ENCODE results near the gene TCFL5.
A peak's percentile ranks its signal among the peaks of the same experiment; 100 is the strongest.

Gene TCFL5

GRCh38 chr20:62885046-62885895 lies 23.6 kb upstream of the TCFL5 start:
- H3K36me3 ChIP-seq (ENCODE audit: insufficient read depth, low read depth, low read length): peaks cover 46% of the 10 kb centered on the region
- H3K27ac ChIP-seq (ENCODE audit: low read length): no peak overlapping the region
- no peak overlapping the region for H3K4me3 ChIP-seq (ENCODE audit: low read length)
- H3K9ac ChIP-seq (ENCODE audit: low read depth, low read length): no peak overlapping the region
- H3K4me1 ChIP-seq (ENCODE audit: insufficient read depth, low read length): peaks cover 4% of the 10 kb centered on the region; the same call in 1 of the 2 replicates
- H3K9me3 ChIP-seq (ENCODE audit: insufficient read depth, low read depth, low read length): no peaks in the 10 kb centered on the region
- no peaks in the 10 kb centered on the region for H3K27me3 ChIP-seq (ENCODE audit: insufficient read depth, low read length)

DNA sequence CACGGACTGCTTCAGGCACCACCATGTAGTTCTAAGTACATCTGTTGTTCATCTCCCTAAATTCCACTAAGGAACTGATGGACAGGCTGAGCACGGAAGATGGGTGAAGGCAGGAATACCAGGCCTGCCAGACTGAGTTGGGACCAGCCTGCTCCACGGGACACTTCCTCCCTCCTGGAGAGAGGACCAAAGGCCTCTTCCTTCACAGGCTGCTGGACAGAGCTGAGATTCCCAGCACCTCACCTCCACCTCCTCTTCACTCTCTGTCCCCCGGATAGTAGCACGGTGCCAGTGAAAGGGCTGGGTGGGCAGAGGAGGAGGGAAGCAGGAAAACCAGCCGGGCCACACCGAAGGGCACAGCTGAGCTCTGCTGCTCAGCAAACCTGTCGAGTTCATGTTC lies 22.9 kb upstream of the TCFL5 start:
- no peaks in the 10 kb centered on the region for H3K27me3 ChIP-seq (ENCODE audit: insufficient read depth, low read length)
- no peak overlapping the region for H3K4me3 ChIP-seq (ENCODE audit: low read length)
- no peaks in the 10 kb centered on the region for H3K9me3 ChIP-seq (ENCODE audit: insufficient read depth, low read depth, low read length)
- no peak overlapping the region for H3K9ac ChIP-seq (ENCODE audit: low read depth, low read length)
- H3K4me1 ChIP-seq (ENCODE audit: insufficient read depth, low read length): peaks cover 4% of the 10 kb centered on the region; the same call in 1 of the 2 replicates
- no peak overlapping the region for H3K27ac ChIP-seq (ENCODE audit: low read length)
- peaks cover 39% of the 10 kb centered on the region for H3K36me3 ChIP-seq (ENCODE audit: insufficient read depth, low read depth, low read length)

DNA sequence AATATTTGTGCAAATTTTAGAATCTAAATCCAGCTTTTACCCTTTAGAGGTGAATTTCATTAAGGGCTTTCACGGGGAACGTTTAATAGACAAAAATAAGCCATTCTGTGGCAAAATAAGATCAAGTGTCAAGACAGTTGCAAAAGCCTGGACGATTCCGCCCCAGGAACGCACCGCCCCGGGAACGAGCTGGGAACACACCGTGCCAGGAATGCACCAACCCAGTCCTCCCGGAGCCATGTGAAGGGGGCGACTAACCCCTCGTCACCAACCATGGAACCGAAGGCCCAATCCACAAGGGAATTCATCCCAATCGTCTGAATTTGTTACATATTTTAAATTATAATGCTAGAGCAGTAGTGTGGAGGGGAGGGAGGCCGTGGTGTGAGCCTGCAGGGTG lies 20.8 kb upstream of the TCFL5 start:
- Histone ChIP-seq H3K27me3 (ENCODE audit: insufficient read depth, low read length) (no peaks in the 10 kb centered on the region; the same call in 1 of the 2 replicates), H3K4me3 (ENCODE audit: low read length) (no peak overlapping the region), H3K9ac (ENCODE audit: low read depth, low read length) (no peak overlapping the region), H3K4me1 (ENCODE audit: insufficient read depth, low read length) (peaks cover 13% of the 10 kb centered on the region; the same call in 1 of the 2 replicates), H3K9me3 (ENCODE audit: insufficient read depth, low read depth, low read length) (no peaks in the 10 kb centered on the region), H3K27ac (ENCODE audit: low read length) (no peak overlapping the region), H3K36me3 (ENCODE audit: insufficient read depth, low read depth, low read length) (peaks cover 17% of the 10 kb centered on the region; the same call in 1 of the 2 replicates)

DNA sequence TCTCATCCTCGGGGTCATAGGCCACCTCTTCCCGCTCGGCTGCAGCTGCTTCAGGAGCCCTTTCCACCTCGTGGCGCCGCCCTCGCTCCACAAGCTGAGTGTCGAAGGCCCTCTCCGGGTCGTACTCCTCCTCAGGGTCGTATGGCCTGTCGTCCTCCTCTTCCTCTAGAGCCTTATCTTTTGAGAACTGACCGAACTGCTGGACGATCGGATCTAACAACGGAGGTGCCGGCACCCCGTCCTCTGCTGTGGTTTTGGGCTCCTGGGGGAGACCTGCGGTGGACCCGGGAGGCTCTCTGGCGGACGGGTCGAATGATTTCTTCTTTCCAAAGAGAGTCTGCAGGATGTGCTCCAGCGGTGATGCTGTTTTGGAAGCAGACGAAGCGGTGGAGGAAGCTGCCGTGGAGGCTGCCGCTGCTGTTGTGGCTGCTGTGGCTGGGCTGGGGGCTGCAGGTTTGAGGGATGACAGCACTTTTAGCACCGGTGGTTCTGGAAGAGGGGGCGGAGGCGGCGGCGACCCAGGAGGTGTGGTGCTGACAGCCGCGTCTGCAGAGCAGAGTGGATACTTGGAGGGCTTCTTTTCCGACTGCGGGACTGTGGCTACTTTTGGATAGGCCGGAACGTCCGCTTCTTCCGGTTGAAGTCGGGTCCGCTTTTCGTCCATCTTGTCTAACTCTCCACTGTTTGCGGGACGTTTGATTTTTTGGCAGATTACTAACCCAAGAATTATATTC lies 20.2 kb upstream of the TCFL5 start:
- Histone ChIP-seq H3K4me3 (ENCODE audit: low read length) (no peak overlapping the region), H3K27me3 (ENCODE audit: insufficient read depth, low read length) (no peaks in the 10 kb centered on the region; the same call in 1 of the 2 replicates), H3K36me3 (ENCODE audit: insufficient read depth, low read depth, low read length) (peaks cover 11% of the 10 kb centered on the region; the same call in 1 of the 2 replicates), H3K9me3 (ENCODE audit: insufficient read depth, low read depth, low read length) (no peaks in the 10 kb centered on the region), H3K27ac (ENCODE audit: low read length) (no peak overlapping the region), H3K9ac (ENCODE audit: low read depth, low read length) (no peak overlapping the region), H3K4me1 (ENCODE audit: insufficient read depth, low read length) (peaks cover 13% of the 10 kb centered on the region; the same call in 1 of the 2 replicates)

GRCh38 chr20:62880935-62881661 lies 19.5 kb upstream of the TCFL5 start:
- no peaks in the 10 kb centered on the region; the same call in 1 of the 2 replicates for H3K27me3 ChIP-seq (ENCODE audit: insufficient read depth, low read length)
- no peaks in the 10 kb centered on the region for H3K9me3 ChIP-seq (ENCODE audit: insufficient read depth, low read depth, low read length)
- H3K36me3 ChIP-seq (ENCODE audit: insufficient read depth, low read depth, low read length): peaks cover 6% of the 10 kb centered on the region; the same call in 1 of the 2 replicates
- H3K4me3 ChIP-seq (ENCODE audit: low read length): no peak overlapping the region
- peaks cover 13% of the 10 kb centered on the region; the same call in 1 of the 2 replicates for H3K4me1 ChIP-seq (ENCODE audit: insufficient read depth, low read length)
- no peak overlapping the region for H3K27ac ChIP-seq (ENCODE audit: low read length)
- no peak overlapping the region for H3K9ac ChIP-seq (ENCODE audit: low read depth, low read length)

DNA sequence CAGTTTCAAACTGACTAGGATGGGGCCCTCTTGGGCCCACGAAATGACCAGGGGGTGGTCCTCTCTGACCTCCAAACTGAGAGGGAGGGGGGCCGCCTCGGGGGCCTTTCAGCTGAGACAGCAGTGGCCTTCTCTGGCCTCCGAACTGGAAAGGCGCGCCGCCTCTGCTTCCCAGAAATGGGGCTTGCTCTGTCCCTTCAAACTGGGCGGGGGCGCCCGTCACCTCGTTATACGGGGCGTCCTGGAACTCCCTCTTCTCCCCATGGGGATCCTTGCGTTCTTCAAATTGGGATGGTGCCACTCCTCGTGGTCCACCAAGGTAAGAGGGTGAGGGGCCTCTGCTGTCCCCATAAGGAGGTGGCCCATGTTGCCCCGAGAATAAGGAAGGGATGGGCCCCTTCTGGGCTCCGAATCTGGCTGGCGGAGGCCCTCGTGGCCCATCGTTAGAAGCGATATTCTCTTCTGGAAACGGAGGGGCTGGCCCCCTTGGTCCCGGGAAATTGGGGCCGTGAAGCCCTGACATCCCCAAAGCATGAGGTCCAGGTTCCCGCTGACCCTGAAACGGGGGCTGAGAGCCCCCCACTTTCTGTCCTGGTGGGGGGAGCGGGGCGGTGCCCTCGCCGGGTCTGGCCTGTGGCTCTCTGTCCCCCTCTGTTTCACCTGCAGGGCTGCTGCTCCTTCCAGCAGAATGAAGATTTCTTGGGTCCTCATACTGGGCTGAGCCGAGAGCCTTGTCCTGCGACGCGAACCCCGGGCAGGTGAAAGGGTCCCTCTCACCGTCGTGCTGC lies 18.7 kb upstream of the TCFL5 start:
- Histone ChIP-seq H3K27me3 (ENCODE audit: insufficient read depth, low read length) (no peaks in the 10 kb centered on the region; the same call in 1 of the 2 replicates), H3K4me3 (ENCODE audit: low read length) (no peak overlapping the region), H3K9me3 (ENCODE audit: insufficient read depth, low read depth, low read length) (no peaks in the 10 kb centered on the region), H3K4me1 (ENCODE audit: insufficient read depth, low read length) (peaks cover 18% of the 10 kb centered on the region; the same call in 1 of the 2 replicates), H3K9ac (ENCODE audit: low read depth, low read length) (no peak overlapping the region), H3K27ac (ENCODE audit: low read length) (no peak overlapping the region), H3K36me3 (ENCODE audit: insufficient read depth, low read depth, low read length) (peaks cover 6% of the 10 kb centered on the region; the same call in 1 of the 2 replicates)

GRCh38 chr20:62879275-62880146 lies 17.9 kb upstream of the TCFL5 start:
- H3K9me3 ChIP-seq (ENCODE audit: insufficient read depth, low read depth, low read length): no peaks in the 10 kb centered on the region
- H3K9ac ChIP-seq (ENCODE audit: low read depth, low read length): peak overlapping the region; percentile 45; the same call in 1 of the 2 replicates
- H3K4me3 ChIP-seq (ENCODE audit: low read length): peak overlapping the region; percentile 46; the same call in 1 of the 2 replicates
- H3K4me1 ChIP-seq (ENCODE audit: insufficient read depth, low read length): peaks cover 18% of the 10 kb centered on the region
- no peak overlapping the region for H3K27ac ChIP-seq (ENCODE audit: low read length)
- H3K36me3 ChIP-seq (ENCODE audit: insufficient read depth, low read depth, low read length): peaks cover 6% of the 10 kb centered on the region; the same call in 1 of the 2 replicates
- H3K27me3 ChIP-seq (ENCODE audit: insufficient read depth, low read length): no peaks in the 10 kb centered on the region; the same call in 1 of the 2 replicates

GRCh38 chr20:62878244-62879038 lies 16.8 kb upstream of the TCFL5 start:
- no peaks in the 10 kb centered on the region for H3K9me3 ChIP-seq (ENCODE audit: insufficient read depth, low read depth, low read length)
- no peak overlapping the region for H3K9ac ChIP-seq (ENCODE audit: low read depth, low read length)
- H3K36me3 ChIP-seq (ENCODE audit: insufficient read depth, low read depth, low read length): peaks cover 6% of the 10 kb centered on the region; the same call in 1 of the 2 replicates
- no peaks in the 10 kb centered on the region; the same call in 1 of the 2 replicates for H3K27me3 ChIP-seq (ENCODE audit: insufficient read depth, low read length)
- H3K4me1 ChIP-seq (ENCODE audit: insufficient read depth, low read length): peaks cover 13% of the 10 kb centered on the region
- peak overlapping the region; percentile 46; the same call in 1 of the 2 replicates for H3K4me3 ChIP-seq (ENCODE audit: low read length)
- no peak overlapping the region for H3K27ac ChIP-seq (ENCODE audit: low read length)

GRCh38 chr20:62876902-62877816 lies 15.5 kb upstream of the TCFL5 start:
- H3K4me1 ChIP-seq (ENCODE audit: insufficient read depth, low read length): peaks cover 13% of the 10 kb centered on the region
- H3K36me3 ChIP-seq (ENCODE audit: insufficient read depth, low read depth, low read length): peaks cover 4% of the 10 kb centered on the region; the same call in 1 of the 2 replicates
- no peak overlapping the region for H3K27ac ChIP-seq (ENCODE audit: low read length)
- no peak overlapping the region for H3K4me3 ChIP-seq (ENCODE audit: low read length)
- no peaks in the 10 kb centered on the region for H3K9me3 ChIP-seq (ENCODE audit: insufficient read depth, low read depth, low read length)
- no peak overlapping the region for H3K9ac ChIP-seq (ENCODE audit: low read depth, low read length)
- no peaks in the 10 kb centered on the region; the same call in 1 of the 2 replicates for H3K27me3 ChIP-seq (ENCODE audit: insufficient read depth, low read length)

Data from iPS-20b (cell line).